Smooth muscle cell (in vitro differentiated cells): ENCODE measurements around the gene CMTM6. TPM values are rescaled to one million over a fixed set of nuclear protein-coding genes. Genes with fewer than 3 reads are reported as not detected.

Experiments
- DNase-seq: peaks from one replicate; lab custom pipeline; 2025; ENCODE audit not compliant: unreplicated experiment; lab: John Stamatoyannopoulos, UW
- H2AFZ ChIP-seq: fragments of 200-600 bp; sonication (generic); 2 replicates; pipeline ENCODE4 v1.6.0; 2016; ENCODE audit warnings: antibody characterized with exemption, low read depth, mild to moderate bottlenecking
- H3F3A ChIP-seq: fragments of 200-600 bp; sonication (generic); 2 replicates; pipeline ENCODE4 v1.6.0; 2017; ENCODE audit warnings: antibody characterized with exemption, low read depth
- H3K27ac ChIP-seq: fragments of 200-600 bp; sonication (generic); 2 replicates; pipeline ENCODE4 v1.5.1; 2016; ENCODE audit warnings: low read depth, mild to moderate bottlenecking
- H3K27me3 ChIP-seq: fragments of 200-600 bp; sonication (generic); 2 replicates; pipeline ENCODE4 v1.6.1; 2016; ENCODE audit warnings: low read depth, mild to moderate bottlenecking
- H3K36me3 ChIP-seq: fragments of 200-600 bp; sonication (generic); 2 replicates; pipeline ENCODE4 v1.5.1; 2016; ENCODE audit warnings: low read depth
- H3K4me1 ChIP-seq: fragments of 200-600 bp; sonication (generic); 2 replicates; pipeline ENCODE4 v1.5.1; 2016; ENCODE audit warnings: low read depth
- H3K4me2 ChIP-seq: fragments of 200-600 bp; sonication (generic); 2 replicates; pipeline ENCODE4 v1.6.0; 2016; ENCODE audit warnings: mild to moderate bottlenecking
- H3K4me3 ChIP-seq: fragments of 200-600 bp; sonication (generic); 2 replicates; pipeline ENCODE4 v1.5.1; 2016; ENCODE audit warnings: mild to moderate bottlenecking
- H3K79me2 ChIP-seq: fragments of 200-600 bp; sonication (generic); 2 replicates; pipeline ENCODE4 v1.6.0; 2016; ENCODE audit warnings: low read depth, mild to moderate bottlenecking
- H3K9ac ChIP-seq: fragments of 200-600 bp; sonication (generic); 2 replicates; pipeline ENCODE4 v1.6.0; 2016; ENCODE audit warnings: low read depth
- H3K9me3 ChIP-seq: fragments of 200-600 bp; sonication (generic); replicated peaks from 2 replicates; pipeline ENCODE4 v1.5.1; 2016; ENCODE audit warnings: low read depth
- H4K20me1 ChIP-seq: fragments of 200-600 bp; sonication (generic); 2 replicates; pipeline ENCODE4 v1.6.0; 2016; ENCODE audit warnings: low read depth
- CTCF ChIP-seq: fragments of 200-600 bp; sonication (generic); IDR thresholded peaks from 2 replicates; pipeline ENCODE4 v1.5.1; 2017; ENCODE audit warnings: borderline replicate concordance, mild to moderate bottlenecking, antibody characterized with exemption; ENCODE audit not compliant: insufficient read depth, poor library complexity, severe bottlenecking
- WGBS: methylation state at CpG from one replicate; pipeline ENCODE4 v1.1.7; 2016; ENCODE audit warnings: low lambda C conversion rate; 5-methylcytosine and 5-hydroxymethylcytosine counted together
- polyA plus RNA-seq: library from polyadenylated mRNA; unstranded; fragments of >200 nt; fragmentation: Nextera tagmentation; extraction: Ambion mirVana; gene quantifications from 2 replicates; pipeline ENCODE4 v1.2.1, GENCODE V29; 2016
- total RNA-seq: library from RNA; depleted of rRNA; stranded (reverse); fragments of >200 nt; gene quantifications from 2 replicates; pipeline ENCODE4 v1.2.3, GENCODE V29; 2014

The CMTM6 gene
- total and polyA plus RNA-seq, 2 experiments from 2014 or later = 110 to 148 TPM

DNA sequence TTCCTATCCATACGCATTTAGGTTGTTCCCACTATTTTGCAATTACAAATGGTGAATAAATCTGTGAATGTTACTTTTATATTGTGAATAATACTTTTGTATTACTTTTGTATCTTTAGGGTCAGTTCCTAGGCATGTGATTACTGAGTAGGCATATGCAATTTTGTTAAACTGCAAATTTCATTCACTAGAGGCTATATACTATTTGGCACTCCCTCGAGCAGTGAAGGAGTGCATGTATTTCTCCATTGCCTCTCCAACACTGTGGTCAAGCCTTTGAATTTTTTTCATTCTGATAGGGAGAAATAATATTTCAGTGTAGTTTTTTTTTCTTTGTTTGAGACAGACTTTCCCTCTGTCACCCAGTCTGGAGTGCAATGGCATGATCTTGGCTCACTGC, 8.4 kb upstream of the CMTM6 start:
- no peak overlapping the region for H2AFZ ChIP-seq
- H3K79me2 ChIP-seq = no peaks in the 10 kb centered on the region
- H3K9me3 ChIP-seq = no peaks in the 10 kb centered on the region
- H3K4me1 ChIP-seq = no peaks in the 10 kb centered on the region
- no peak overlapping the region for H3K4me3 ChIP-seq
- H3K4me2 ChIP-seq = no peak overlapping the region
- H4K20me1 ChIP-seq = no peaks in the 10 kb centered on the region
- H3F3A ChIP-seq = no peaks in the 10 kb centered on the region
- TF ChIP-seq CTCF = no peak
- no peak for DNase-seq
- WGBS = 95% methylated on average over 2 of the region's 2 CpGs
- no peak overlapping the region for H3K27ac ChIP-seq
- H3K9ac ChIP-seq = no peak overlapping the region
- H3K27me3 ChIP-seq = no peaks in the 10 kb centered on the region
- no peaks in the 10 kb centered on the region for H3K36me3 ChIP-seq

GRCh38 chr3:32510075-32510724, 7.5 kb upstream of the CMTM6 start:
- H3K27ac ChIP-seq = no peak overlapping the region
- no peaks in the 10 kb centered on the region for H4K20me1 ChIP-seq
- no peak overlapping the region for H3K4me2 ChIP-seq
- H3F3A ChIP-seq = no peaks in the 10 kb centered on the region
- H3K79me2 ChIP-seq = no peaks in the 10 kb centered on the region
- H3K4me1 ChIP-seq = no peaks in the 10 kb centered on the region
- H3K4me3 ChIP-seq = no peak overlapping the region
- H2AFZ ChIP-seq = no peak overlapping the region
- 35% methylated on average over 3 of the region's 3 CpGs for WGBS
- TF ChIP-seq CTCF = peak; percentile 76
- H3K9ac ChIP-seq = no peak overlapping the region
- no peaks in the 10 kb centered on the region for H3K27me3 ChIP-seq
- peak; percentile 1 for DNase-seq
- no peaks in the 10 kb centered on the region for H3K36me3 ChIP-seq
- no peaks in the 10 kb centered on the region for H3K9me3 ChIP-seq

GRCh38 chr3:32508711-32509110, 6.1 kb upstream of the CMTM6 start:
- no peak for DNase-seq
- WGBS = 89% methylated on average over 7 of the region's 7 CpGs
- H3K36me3 ChIP-seq = no peaks in the 10 kb centered on the region

More at GRCh38 chr3:32508711-32509110, 6.1 kb upstream of the CMTM6 start:
- H4K20me1 ChIP-seq = no peaks in the 10 kb centered on the region
- no peaks in the 10 kb centered on the region for H3K79me2 ChIP-seq
- no peaks in the 10 kb centered on the region for H3K4me1 ChIP-seq
- no peak for TF ChIP-seq CTCF
- no peak overlapping the region for H3K9ac ChIP-seq
- no peak overlapping the region for H3K27ac ChIP-seq
- H3K4me3 ChIP-seq = no peak overlapping the region
- H3F3A ChIP-seq = no peaks in the 10 kb centered on the region
- H3K27me3 ChIP-seq = no peaks in the 10 kb centered on the region
- no peak overlapping the region for H3K4me2 ChIP-seq
- no peaks in the 10 kb centered on the region for H3K9me3 ChIP-seq
- H2AFZ ChIP-seq = no peak overlapping the region
